Thymus (tissue), 11 donors: ENCODE results near the gene TRIO. TPM values are rescaled to one million over a fixed set of nuclear protein-coding genes. Genes with fewer than 3 reads are reported as not detected.

ENCODE experiments used
- DNase-seq, 9 donors: peaks; one replicate each; pipeline ENCODE4 v3.0.0-alpha.2; 2013; ENCODE audit warnings: low spot score in 9 of 9, low read depth in 6 of 9, missing footprints in 1 of 9
- H3K27ac ChIP-seq, 2 donors: one replicate each; pipeline ENCODE4 v1.5.1; 2013; ENCODE audit warnings: control low read depth in 1 of 2, low read depth in 1 of 2, low read length in 1 of 2, mild to moderate bottlenecking in 1 of 2, moderate library complexity in 1 of 2
- H3K27me3 ChIP-seq, 2 donors: one replicate each; pipeline ENCODE4 v1.5.1; 2013; ENCODE audit warnings: low read length in 1 of 2; ENCODE audit not compliant: control insufficient read depth in 2 of 2, insufficient read depth in 1 of 2
- H3K36me3 ChIP-seq, 2 donors: one replicate each; pipeline ENCODE4 v1.5.1; 2013; ENCODE audit warnings: low read length in 1 of 2, mild to moderate bottlenecking in 1 of 2, moderate library complexity in 1 of 2; ENCODE audit not compliant: control insufficient read depth in 2 of 2, insufficient read depth in 2 of 2
- H3K4me1 ChIP-seq, 2 donors: one replicate each; pipeline ENCODE4 v1.5.1; 2013; ENCODE audit warnings: low read length in 2 of 2; ENCODE audit not compliant: control insufficient read depth in 2 of 2, insufficient read depth in 2 of 2
- H3K4me3 ChIP-seq, 2 donors: one replicate each; pipeline ENCODE4 v1.5.1; 2013; ENCODE audit warnings: low read length in 2 of 2, control low read depth in 1 of 2, mild to moderate bottlenecking in 1 of 2
- H3K9me3 ChIP-seq, 2 donors: one replicate each; pipeline ENCODE4 v1.5.1; 2013; ENCODE audit warnings: low read length in 1 of 2, mild to moderate bottlenecking in 1 of 2; ENCODE audit not compliant: control insufficient read depth in 2 of 2, insufficient read depth in 1 of 2
- WGBS: extraction: QIAGEN DNeasy Blood & Tissue Kit; methylation state at CpG from one replicate; pipeline ENCODE4 v1.1.7; 2013; 5-methylcytosine and 5-hydroxymethylcytosine counted together
- polyA plus RNA-seq: library from polyadenylated mRNA; stranded (reverse); fragments of 200-250 nt; gene quantifications from one replicate; pipeline ENCODE4 v1.2.3, GENCODE V29; 2013
- total RNA-seq: library from RNA; stranded (reverse); fragments of 120-200 nt; gene quantifications from one replicate; pipeline ENCODE4 v1.2.4, GENCODE V29; 2013
- donor health status: healthy.

The TRIO gene
- total and polyA plus RNA-seq, 2 donors, result 26.9 to 52.1 TPM

DNA sequence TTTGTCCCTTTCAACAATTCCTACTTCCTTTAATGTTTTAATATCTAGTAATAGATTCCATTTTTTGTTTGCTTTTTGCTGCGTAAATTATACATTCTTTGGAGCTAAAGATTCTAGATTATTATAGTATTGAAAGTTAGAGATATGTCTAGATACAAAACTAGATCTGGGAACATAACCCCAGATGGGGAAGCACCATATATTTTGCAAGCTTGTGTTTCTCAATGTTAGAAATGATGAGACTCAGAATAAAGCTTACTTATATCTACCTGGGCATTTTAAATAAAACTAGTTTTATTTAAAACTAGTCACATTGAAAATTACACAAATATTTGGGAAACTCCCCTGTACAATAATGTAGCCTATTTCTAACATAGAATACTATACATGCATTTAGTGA lies 32.2 kb downstream of the TRIO start:
- WGBS, result 97% methylated on average over 1 of the region's 1 CpG
- no peak overlapping the region for H3K27ac ChIP-seq
- no peak for DNase-seq
- H3K4me1 ChIP-seq, result peaks cover 7 to 25% of the 10 kb centered on the region in 2 donors
- no peaks in the 10 kb centered on the region for H3K27me3 ChIP-seq
- H3K9me3 ChIP-seq, result no peaks in the 10 kb centered on the region
- no peak overlapping the region for H3K4me3 ChIP-seq
- H3K36me3 ChIP-seq, result no peaks in the 10 kb centered on the region

DNA sequence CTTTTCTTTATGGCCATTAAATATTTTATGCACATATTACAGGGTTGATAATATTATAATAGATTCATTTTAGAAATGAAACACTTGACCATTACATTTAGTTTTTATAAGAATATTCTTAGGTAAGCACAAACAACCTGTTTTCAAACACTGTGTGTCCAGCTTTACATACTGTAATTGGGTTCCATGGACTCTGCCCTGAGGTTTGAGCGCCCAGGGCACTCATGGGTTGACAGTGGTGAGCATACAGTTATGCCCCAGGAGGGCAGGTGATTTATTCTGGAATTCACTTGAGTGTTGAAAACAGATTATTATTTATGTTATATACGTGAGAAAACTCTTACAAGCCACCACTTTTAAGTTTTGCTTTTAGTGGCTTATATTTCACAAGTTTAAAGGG lies 33.7 kb downstream of the TRIO start:
- no peak overlapping the region for H3K27ac ChIP-seq
- peaks cover 11 to 27% of the 10 kb centered on the region in 2 donors for H3K4me1 ChIP-seq
- no peak overlapping the region for H3K4me3 ChIP-seq
- H3K9me3 ChIP-seq, result no peaks in the 10 kb centered on the region
- no peaks in the 10 kb centered on the region for H3K36me3 ChIP-seq
- WGBS, result 95% methylated on average over 2 of the region's 2 CpGs
- H3K27me3 ChIP-seq, result no peaks in the 10 kb centered on the region
- no peak for DNase-seq

DNA sequence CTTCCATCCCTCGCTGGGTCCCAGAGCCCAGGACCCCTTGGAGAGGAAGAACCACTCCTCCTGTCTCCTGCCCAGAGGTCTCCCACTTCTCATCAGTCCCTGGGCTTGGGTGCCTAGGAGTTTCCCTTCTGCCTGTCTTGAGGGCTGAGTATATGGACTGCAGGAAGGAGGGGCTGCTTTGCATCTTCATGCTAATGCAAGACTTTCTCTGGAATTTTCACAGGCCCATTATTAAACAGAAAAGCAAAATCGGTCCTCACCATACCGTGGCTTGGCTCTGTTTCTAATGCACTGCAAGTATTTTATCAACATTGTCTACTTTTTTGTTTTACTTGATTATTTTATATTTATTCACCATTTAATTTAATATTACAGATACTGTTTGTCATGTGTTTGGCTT lies 34.5 kb downstream of the TRIO start:
- H3K27me3 ChIP-seq, result no peaks in the 10 kb centered on the region
- H3K27ac ChIP-seq, result no peak overlapping the region
- no peaks in the 10 kb centered on the region for H3K36me3 ChIP-seq
- no peak overlapping the region for H3K4me3 ChIP-seq
- 95% methylated on average over 3 of the region's 3 CpGs for WGBS
- H3K9me3 ChIP-seq, result no peaks in the 10 kb centered on the region
- DNase-seq, result no peak
- peaks cover 7 to 20% of the 10 kb centered on the region in 2 donors for H3K4me1 ChIP-seq

DNA sequence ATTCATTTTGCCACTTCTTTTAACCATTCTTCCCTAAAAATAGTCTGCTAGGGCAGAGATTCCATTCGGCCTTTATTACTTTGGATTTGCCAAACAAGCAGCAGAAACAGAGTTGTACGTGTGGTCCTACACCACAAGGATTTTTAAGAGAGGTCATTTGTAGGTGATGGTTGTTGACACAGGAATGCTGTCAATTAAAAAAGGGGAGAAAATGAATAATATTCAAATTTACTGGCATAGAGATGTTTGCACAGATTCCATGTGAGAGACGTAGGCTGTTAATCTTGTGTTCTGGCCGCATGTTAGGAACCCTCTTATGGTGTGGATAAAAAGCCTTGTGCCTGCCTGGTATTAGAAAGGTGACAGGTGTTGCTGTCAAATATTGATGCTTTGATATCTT lies 34.9 kb downstream of the TRIO start:
- Histone ChIP-seq H3K4me1 (peaks cover 7 to 20% of the 10 kb centered on the region in 2 donors), H3K9me3 (no peaks in the 10 kb centered on the region), H3K4me3 (no peak overlapping the region), H3K36me3 (no peaks in the 10 kb centered on the region), H3K27ac (no peak overlapping the region), H3K27me3 (no peaks in the 10 kb centered on the region)
- DNase-seq, result no peak
- 97% methylated on average over 4 of the region's 4 CpGs for WGBS

DNA sequence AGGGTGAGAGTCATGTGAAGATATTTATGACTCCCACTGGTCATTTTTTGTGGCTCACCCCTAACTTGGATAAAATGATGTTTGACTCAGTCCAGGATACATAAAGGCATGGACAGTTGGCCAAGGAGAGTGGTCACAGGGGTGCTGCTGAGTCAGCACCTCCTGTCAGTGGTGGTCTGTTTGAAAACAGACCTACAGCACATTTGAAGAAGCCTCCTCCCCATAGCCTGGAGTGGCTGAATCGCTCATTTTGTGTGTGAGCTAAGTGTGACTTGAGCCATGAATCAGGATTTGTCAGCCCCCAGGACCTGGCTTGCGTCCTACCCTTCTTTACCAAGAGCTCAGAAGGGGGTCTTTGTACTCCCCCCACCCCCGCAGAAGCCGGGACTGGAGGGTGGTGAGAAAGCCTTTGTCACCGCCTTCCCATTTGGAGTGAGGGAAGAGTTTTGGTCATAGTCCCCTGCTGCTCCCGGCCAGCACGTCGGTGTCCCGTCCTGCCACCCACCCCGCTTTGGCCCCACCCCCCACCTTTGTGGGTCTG lies 35.6 kb downstream of the TRIO start:
- WGBS, result 98% methylated on average over 10 of the region's 10 CpGs
- H3K27ac ChIP-seq, result no peak overlapping the region
- H3K4me1 ChIP-seq, result peaks cover 7 to 17% of the 10 kb centered on the region in 2 donors
- H3K27me3 ChIP-seq, result no peaks in the 10 kb centered on the region
- DNase-seq, result no peak
- no peak overlapping the region for H3K4me3 ChIP-seq
- no peaks in the 10 kb centered on the region for H3K36me3 ChIP-seq
- no peaks in the 10 kb centered on the region for H3K9me3 ChIP-seq

DNA sequence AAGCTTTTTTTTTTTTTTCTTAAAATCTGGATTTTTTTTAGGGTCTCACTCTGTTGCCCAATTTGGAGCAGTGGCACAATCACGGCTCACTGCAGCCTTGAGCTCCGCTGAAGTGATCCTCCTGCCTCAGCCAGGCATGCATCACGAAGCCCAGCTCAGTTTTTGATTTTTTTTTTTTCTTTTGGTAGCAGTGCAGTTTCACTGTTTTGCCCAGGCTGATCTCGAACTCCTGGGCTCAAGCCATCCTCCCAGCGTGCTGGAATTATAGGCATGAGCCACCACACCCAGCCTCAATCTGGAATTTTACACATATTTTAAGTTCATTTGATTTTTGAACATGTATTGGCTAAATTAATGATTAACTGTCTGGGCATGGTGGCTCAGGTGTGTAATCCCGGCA lies 36.3 kb downstream of the TRIO start:
- H3K4me3 ChIP-seq, result no peak overlapping the region
- no peaks in the 10 kb centered on the region for H3K9me3 ChIP-seq
- no peaks in the 10 kb centered on the region for H3K36me3 ChIP-seq
- no peak for DNase-seq
- no peaks in the 10 kb centered on the region for H3K27me3 ChIP-seq
- H3K4me1 ChIP-seq, result peaks cover 4 to 10% of the 10 kb centered on the region in 2 donors
- 95% methylated on average over 6 of the region's 6 CpGs for WGBS
- no peak overlapping the region for H3K27ac ChIP-seq

DNA sequence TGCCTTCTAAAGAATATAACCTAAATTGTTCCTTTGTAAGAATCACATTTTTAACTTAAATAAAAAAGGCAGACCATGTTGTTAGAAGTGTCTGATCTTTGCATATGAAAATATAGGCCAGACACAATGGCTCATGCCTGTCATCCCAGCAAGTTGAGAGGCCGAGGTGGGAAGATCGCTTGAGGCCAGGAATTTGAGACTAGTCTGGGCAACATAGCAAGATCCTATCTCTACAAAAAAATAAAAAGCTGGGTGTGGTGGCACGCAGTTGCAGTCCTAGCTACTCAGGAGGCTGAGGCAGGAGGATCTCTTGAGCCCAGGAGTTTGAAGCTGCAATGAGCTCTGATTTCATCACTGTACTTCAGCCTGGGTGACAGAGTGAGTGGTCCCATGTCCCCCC lies 37.3 kb downstream of the TRIO start:
- Histone ChIP-seq H3K27me3 (no peaks in the 10 kb centered on the region), H3K4me1 (peaks cover 4 to 9% of the 10 kb centered on the region in 2 donors), H3K36me3 (no peaks in the 10 kb centered on the region), H3K9me3 (no peaks in the 10 kb centered on the region), H3K27ac (no peak overlapping the region), H3K4me3 (no peak overlapping the region)
- 97% methylated on average over 3 of the region's 3 CpGs for WGBS
- DNase-seq, result no peak

DNA sequence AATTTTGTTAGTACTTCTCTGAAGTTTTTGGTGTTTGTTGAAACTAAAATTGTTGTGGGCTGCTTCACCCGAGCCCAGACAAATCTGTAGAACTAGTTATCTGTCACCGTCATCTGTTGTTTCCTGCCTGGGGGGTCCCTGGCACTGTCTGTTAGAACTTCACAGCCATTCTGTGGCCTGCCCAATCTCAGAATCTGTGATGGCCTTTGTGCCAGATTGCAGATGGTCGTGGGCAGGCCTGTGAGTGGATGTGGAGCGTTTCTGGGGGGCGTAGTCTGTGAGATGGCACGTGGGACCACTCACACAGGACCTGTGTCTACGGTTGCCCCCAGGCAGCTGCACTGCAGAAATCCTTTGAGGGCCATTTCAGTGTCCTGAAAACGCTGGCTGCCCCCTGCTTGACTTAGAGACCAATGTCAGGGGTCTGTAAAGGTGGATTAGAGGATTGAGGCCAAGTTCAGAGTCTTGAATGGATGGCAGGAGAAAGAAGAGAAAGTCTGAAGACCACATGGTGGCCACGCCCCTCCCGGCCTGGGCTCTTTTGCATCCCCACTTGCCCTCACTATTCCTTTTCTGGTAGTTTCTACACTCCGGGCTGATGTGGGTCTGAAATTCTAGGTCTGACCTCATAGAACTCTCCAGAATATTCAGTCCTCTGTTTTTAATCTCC lies 38.3 kb downstream of the TRIO start:
- DNase-seq, result peak in 2 of 9 donors; percentile 40 to 67
- Histone ChIP-seq H3K4me1 (peaks cover 4 to 9% of the 10 kb centered on the region in 2 donors), H3K4me3 (no peak overlapping the region), H3K9me3 (no peaks in the 10 kb centered on the region), H3K27ac (no peak overlapping the region), H3K27me3 (no peaks in the 10 kb centered on the region), H3K36me3 (no peaks in the 10 kb centered on the region)
- WGBS, result 54% methylated on average over 11 of the region's 11 CpGs

DNA sequence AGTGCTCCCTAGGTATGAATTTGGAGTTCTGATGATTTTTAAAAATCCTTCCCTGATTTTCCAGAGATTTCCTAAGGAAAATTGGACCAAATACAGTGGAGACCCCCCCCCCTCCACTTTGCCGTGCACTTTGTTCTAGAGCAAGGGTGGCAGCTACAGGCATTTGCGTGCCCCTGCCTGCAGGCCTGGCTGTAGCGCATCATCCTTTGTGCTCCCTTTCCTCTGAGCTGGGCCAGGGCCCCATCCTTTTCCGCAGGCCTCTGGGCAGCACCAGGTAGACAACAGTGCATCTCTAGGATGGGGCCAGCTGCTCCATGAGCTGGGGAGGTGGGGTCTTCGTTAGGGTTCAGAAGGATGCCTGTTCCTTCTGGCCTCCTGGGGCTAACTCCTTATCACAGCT lies 39.6 kb downstream of the TRIO start:
- DNase-seq, result no peak
- Histone ChIP-seq H3K27me3 (no peaks in the 10 kb centered on the region), H3K4me1 (peaks cover 4 to 9% of the 10 kb centered on the region in 2 donors), H3K36me3 (no peaks in the 10 kb centered on the region), H3K27ac (no peak overlapping the region), H3K9me3 (no peaks in the 10 kb centered on the region), H3K4me3 (no peak overlapping the region)
- 98% methylated on average over 5 of the region's 5 CpGs for WGBS
